ENCODE data around the gene VAMP5.
"Not testable (repeated sequence)": the region's sequence is repeated elsewhere in the genome, so short reads cannot be mapped to it uniquely, and the experiment has no call there.

VAMP5 gene

GRCh38 chr2:85584354-85584856 is at the start of gene VAMP5:
TSS of gene VAMP5 (plus strand) at chr2:85584431. CDS start at chr2:85584491, 60 bp downstream.
- no peak for DNase-seq (ENCODE audit: low read depth)

- no peak for DNase-seq (ENCODE audit: low read depth)
Measured at GRCh38 chr2:85534881-85535280, 49.4 kb upstream of the VAMP5 start.

GRCh38 chr2:85536479-85536878 is 47.8 kb upstream of the VAMP5 start:
- no peak for DNase-seq (ENCODE audit: low read depth)

GRCh38 chr2:85537600-85538506 is 46.4 kb upstream of the VAMP5 start:
- no peak for DNase-seq (ENCODE audit: low read depth)

GRCh38 chr2:85538507-85539360 is 45.5 kb upstream of the VAMP5 start, which contains the start of gene MAT2A:
TSS of gene MAT2A (plus strand) at chr2:85539168. CDS start at chr2:85539288, 120 bp downstream.
- peak; percentile 82 for DNase-seq (ENCODE audit: low read depth)

GRCh38 chr2:85539361-85540132 is 44.7 kb upstream of the VAMP5 start:
- peak; percentile 56 for DNase-seq (ENCODE audit: low read depth)

DNA sequence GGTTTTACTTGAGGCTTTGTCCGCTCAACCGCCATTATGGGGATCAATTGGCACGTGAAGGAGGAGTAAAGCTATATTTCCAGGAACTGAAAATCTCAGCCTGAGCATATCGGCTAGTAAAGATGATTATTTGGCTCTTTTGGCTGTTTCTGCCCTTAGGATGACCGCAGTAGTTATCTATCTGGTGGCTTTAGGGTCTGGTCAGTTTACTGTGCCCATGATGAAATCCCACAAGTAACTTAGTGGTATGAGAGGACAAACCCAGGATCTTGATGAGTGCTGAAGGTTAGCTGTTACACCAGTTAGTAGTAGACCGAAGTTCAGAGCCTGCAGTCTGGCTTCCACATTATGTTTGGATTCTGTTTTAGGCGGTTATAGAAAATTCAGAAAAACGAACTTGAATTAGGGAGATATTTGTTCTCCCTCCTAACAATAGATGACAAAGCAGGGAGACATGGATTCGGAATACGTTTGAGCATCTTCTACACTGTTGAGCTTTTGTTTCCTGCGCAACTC is 44.0 kb upstream of the VAMP5 start:
- DNase-seq (ENCODE audit: low read depth), result no peak

DNA sequence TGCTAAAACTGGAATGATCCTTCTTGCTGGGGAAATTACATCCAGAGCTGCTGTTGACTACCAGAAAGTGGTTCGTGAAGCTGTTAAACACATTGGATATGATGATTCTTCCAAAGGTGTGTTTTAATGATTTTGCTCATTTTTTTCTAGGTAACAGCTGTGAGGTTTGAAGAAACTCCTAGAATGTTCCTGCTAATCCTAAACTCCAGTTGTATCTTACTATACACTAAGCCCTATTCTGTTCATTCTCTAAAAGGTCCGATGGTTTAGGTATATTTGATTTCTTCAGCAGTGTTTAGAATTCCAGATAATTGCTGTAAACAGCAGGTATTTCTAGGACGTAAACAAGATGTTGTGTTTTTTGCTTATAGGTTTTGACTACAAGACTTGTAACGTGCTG is 43.0 kb upstream of the VAMP5 start:
- no peak for DNase-seq (ENCODE audit: low read depth)

GRCh38 chr2:85541753-85542457 is 42.3 kb upstream of the VAMP5 start:
- DNase-seq (ENCODE audit: low read depth), result no peak

DNA sequence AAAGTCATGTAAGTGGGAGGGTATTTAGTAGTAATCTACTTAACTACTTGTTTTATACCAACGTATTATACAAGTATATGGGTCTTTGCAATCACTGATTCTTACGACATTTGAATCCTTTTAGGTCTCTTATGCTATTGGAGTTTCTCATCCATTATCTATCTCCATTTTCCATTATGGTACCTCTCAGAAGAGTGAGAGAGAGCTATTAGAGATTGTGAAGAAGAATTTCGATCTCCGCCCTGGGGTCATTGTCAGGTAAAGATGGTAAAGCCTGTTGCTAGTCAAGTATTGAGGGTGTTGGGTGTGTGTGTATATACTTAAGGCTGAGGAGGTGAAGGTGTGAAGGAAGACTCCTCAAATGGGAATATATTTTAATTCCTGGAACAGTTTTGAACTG is 41.5 kb upstream of the VAMP5 start:
- DNase-seq (ENCODE audit: low read depth), result no peak

DNA sequence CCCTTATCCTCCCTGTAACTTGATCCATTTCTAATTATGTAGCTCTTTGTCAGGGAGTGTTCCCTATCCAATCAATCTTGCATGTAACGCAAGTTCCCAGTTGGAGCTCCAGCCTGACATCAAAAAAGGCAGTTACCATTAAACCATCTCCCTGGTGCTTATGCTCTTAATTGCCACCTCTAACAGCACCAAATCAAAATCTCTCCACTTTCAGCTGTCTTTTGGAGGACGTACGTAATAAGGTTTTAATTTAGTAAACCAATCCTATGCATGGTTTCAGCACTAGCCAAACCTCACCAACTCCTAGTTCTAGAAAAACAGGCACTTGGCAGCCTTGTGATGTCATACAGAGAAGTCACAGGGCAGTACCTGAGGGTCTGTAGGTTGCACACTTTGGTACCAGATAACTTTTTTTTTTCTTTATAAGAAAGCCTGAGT is 40.0 kb upstream of the VAMP5 start:
- DNase-seq (ENCODE audit: low read depth), result not testable (repeated sequence)

- DNase-seq (ENCODE audit: low read depth), result not testable (repeated sequence)
Measured at GRCh38 chr2:85544915-85545779, 39.1 kb upstream of the VAMP5 start.

- DNase-seq (ENCODE audit: low read depth), result no peak
Measured at GRCh38 chr2:85545780-85546240, 38.4 kb upstream of the VAMP5 start.

- no peak for DNase-seq (ENCODE audit: low read depth)
Measured at GRCh38 chr2:85547089-85547858, 37.0 kb upstream of the VAMP5 start.

DNA sequence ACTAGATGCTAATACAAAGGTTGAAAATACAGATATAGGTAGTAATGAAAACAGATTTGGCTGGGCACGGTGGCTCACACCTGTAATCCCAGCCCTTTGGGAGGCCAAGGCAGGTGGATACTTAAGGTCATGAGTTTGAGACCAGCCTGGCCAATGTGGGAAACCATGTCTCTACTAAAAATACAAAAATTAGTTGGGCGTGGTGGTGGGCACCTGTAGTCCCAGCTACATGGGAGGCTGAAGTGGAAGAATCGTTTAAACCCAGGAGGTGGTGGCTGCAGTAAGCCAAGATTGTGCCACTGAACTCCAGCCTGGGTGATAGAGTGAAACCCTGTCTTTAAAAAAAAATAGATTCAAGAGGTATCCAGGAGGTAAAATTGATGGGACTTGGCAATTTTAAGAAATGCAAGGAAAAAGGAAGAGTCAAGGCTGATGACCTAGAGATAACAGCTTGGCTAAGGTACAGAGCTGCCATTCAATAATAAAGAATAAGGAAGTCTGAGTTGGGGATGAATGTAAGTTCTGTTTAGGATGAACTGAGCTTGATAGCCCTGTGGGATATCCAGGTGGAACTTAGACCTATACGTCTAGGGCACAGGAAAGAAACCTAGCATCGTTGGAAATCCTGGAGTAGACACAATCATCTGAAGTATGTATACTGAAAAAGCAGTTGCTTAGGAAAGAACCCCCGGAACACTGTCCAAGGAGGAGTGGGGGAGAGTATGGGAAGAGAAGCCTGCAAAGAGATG is 36.2 kb upstream of the VAMP5 start:
- DNase-seq (ENCODE audit: low read depth), result no peak

DNA sequence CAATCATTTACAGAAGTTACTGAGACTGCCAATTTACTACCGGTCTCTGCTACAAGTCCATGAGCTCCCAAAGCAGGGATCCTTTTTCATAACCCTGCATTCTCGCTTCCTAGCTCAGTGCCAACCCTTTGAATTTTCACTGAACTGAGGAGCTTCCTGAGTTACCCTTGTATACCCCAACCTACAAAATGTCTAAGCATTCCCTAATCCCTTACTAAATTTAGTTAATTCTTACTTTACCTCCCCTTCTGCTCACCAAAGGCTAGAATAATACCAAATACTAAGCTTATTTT is 35.7 kb upstream of the VAMP5 start:
- no peak for DNase-seq (ENCODE audit: low read depth)

GRCh38 chr2:85549095-85549494 is 35.1 kb upstream of the VAMP5 start:
- no peak for DNase-seq (ENCODE audit: low read depth)

- DNase-seq (ENCODE audit: low read depth), result no peak
Measured at GRCh38 chr2:85549826-85550225, 34.4 kb upstream of the VAMP5 start.

All from stimulated activated CD8-positive, alpha-beta memory T cell treated with anti-CD3 and anti-CD28 coated beads, Interleukin-7, amount 100 ng/mL, for 24 hours (primary cell).